GM12874 (cell line): Measurements from ENCODE around the gene TCP11L2.

Experiments used
- TF ChIP-seq, protein P1 (sequence below): IDR thresholded peaks from 2 replicates; pipeline ENCODE4 v1.5.1; 2011; ENCODE audit warnings: low read depth, mild to moderate bottlenecking, control low read depth, low read length, moderate library complexity; ENCODE audit not compliant: insufficient read depth

TCP11L2 gene

DNA sequence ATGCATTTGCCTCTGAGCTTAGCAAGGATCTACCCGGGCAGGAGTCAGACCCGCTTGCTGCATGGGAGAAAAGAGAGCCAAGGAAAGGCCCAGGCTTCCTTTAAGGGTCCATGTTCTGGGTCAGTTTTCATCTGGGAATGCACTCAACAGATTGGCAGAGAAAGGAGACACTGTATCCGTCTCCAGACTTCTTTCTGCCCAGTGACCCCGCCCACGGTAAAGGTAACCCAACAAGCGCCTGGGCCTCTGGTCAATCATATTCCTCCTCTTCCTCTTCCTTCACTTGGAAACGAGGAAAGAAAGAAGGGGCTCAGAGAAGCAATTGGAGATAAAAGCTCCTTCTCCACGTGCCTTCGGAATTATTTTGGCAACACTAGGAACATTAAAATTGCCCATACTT, 27.1 kb upstream of the TCP11L2 start:
- TF ChIP-seq, protein P1, sequence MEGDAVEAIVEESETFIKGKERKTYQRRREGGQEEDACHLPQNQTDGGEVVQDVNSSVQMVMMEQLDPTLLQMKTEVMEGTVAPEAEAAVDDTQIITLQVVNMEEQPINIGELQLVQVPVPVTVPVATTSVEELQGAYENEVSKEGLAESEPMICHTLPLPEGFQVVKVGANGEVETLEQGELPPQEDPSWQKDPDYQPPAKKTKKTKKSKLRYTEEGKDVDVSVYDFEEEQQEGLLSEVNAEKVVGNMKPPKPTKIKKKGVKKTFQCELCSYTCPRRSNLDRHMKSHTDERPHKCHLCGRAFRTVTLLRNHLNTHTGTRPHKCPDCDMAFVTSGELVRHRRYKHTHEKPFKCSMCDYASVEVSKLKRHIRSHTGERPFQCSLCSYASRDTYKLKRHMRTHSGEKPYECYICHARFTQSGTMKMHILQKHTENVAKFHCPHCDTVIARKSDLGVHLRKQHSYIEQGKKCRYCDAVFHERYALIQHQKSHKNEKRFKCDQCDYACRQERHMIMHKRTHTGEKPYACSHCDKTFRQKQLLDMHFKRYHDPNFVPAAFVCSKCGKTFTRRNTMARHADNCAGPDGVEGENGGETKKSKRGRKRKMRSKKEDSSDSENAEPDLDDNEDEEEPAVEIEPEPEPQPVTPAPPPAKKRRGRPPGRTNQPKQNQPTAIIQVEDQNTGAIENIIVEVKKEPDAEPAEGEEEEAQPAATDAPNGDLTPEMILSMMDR = no peak

DNA sequence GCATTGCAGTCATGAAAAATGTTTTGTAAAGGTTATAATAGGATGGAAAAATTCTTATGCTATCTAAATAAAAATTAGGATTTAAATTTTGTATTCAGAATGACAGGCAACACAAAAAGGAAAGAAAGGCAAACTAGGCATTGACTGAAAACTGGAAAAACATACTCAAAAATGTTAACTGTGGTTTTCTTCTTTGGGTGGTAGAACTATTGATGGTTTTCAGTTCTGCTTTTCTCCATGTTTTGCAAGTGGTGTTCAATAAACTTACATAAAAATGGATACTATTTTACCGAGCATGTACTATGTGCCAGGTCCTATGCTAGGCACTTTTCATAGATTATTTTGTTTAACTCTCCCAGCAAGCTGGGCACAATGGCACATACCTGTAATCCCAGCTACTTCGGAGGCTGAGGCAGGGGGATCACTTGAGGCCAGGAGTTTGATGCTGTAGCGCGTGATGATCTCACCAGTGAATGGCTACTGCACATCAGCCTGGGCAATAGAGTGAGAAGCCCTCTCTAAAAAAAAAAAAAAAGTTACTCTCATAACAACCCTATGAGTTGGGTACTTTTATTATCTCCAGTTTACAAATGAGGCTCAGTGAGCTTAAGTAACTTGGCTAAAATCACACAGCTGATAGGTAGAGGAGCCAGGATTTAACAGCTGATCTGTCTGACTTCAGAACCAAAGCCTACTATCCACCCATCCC, 26.3 kb upstream of the TCP11L2 start:
- TF ChIP-seq, protein P1 = no peak

DNA sequence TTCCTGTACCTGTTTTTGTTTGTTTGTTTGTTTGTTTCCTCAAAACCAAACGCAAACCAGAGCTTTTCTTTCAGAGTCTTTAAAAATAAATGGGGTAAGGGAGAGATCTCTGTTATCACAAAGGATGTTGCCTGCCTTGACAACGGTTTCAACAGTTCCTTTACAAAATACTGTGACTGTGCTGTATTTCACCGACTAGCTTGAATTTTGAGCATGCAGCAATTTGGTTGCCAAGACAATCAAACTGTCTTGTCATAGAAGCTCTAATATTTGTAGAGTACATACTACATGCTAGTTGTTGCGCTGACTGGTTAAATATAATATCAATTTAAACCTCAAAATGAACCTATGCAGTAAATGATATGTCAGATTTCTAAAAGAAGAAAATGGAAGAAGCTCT, 22.4 kb upstream of the TCP11L2 start:
- TF ChIP-seq, protein P1 = no peak

DNA sequence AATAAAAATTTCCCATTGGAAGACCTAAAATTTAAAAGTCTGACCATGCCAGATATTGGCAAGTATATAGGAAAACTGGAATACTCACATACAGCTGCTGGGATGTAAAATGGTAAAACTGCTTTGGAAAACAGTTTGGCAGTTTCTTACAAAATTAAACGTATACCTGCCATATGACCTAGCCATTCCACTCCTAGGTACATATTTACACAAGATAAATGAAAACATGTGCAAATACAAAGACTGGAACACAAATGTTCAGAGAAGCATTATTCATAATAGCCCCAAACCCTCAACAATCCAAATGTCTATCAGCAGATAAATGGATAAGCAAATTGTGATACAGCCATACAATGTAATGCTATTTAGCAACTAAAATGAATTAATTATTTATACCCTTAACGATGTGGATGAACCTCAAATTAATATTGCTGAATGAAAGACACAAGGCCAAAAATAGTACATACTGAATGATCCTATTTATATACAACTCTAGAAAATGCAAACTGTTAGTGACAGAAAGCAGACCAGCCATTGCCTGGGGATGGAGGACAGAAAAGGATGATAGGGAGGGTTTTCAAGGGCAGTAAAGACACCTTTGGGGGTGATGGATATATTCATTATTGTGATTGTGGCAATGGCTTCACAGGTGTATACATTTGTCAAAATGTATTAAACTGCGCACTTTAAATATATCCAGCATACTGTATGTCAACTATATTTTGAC, 21.3 kb upstream of the TCP11L2 start:
- TF ChIP-seq, protein P1 = no peak

DNA sequence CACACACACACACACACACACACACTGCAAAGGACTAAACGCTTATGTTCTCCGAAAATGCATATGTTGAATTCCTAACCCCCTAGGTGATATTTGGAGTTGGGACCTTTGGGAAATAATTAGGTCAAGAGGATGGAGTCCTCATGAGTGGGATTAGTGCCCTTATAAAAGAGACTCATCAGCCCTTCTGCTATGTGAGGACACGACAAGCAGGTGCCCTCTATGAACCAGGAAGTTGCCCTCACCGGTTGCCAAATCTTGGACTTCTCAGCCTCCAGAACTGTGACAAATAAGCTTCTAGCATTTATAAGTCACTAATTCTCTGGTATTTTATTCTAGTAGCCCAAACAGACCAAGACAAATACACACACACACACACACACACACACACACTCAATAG, 20.7 kb upstream of the TCP11L2 start:
- TF ChIP-seq, protein P1 = no peak

DNA sequence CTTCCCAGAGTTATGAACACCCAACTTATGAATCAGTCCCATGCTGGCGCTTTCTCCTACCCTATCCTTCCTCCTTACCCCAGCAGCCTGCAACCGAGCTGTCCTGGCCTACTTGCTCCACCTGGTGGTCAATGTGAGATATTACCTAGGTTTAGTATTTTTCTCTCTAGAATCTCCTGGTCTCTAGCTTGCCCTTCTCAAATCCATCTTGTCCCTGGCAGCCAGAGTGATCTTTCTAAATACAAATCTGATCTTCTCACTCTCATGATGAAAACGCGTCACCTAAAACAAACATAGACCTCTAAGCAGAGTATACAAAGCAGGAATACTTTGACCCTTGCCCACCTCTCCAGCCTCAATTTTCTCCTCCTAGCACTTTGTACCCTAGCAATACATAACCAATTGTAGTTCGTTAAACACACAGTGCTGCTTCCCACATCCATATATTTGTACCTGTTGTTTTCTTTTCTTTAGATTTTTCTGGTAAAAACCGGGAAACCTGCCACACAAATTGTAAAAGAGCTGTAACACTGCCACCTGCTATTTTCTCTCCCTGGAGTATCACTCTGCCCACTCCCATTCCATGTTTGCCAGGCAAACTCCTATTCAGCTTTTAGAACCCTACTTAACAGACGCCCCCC, 20.0 kb upstream of the TCP11L2 start:
- TF ChIP-seq, protein P1 = peak; percentile 68

DNA sequence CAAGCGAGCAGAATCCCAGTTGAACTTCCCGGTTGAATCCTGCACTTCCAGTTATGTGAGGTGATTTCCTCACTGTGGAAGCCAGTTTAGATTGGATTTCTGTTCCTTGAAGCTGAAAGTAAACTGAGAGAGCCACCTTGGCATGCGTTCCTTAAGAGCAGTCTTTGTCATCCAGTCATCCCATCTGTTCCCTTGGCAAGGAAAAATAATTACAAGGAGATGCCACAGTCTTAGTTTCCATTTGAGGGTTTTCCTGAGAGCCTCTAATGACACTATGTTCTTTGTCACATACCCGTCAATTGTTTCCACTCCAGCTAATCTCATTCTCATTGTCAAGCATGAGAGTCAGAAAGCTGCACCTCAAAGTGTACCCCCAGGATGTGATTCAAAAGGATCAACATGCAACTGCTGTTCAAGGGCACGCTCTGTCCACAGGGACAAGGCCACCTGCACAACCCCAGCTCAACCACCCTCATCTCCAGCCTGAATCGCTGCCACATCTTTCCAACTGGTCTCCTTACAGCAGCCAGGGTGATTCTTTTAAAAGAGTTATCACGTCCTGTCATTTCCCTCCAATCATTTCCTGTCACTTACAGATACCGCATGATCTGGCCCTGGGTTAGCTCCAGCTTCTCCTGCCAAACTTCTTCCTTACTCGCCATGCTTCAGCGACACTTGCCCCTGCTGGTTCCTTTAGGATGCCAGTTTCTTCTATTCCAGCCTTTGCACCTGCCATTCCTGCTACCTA, 18.0 kb upstream of the TCP11L2 start:
- TF ChIP-seq, protein P1 = no peak
